ENCODE data around the gene CCK. TPM values are rescaled to one million over a fixed set of nuclear protein-coding genes. Genes with fewer than 3 reads are reported as not detected.

CCK gene
- total and polyA plus RNA-seq, 7 donors = 0.20 to 12.5 (median 6.9) TPM; not detected in 2

- TF ChIP-seq POLR2A (IDR thresholded peaks at IDR 0.05) (no peak), CTCF (IDR thresholded peaks at IDR 0.05) (peak; percentile 10 to 46 (median 38))
- 46 to 50% methylated on average over 14 of the region's 14 CpGs for WGBS, 2 donors
- intact Hi-C loops (cut with DNase I) = loop anchor here (5.0 kb wide), 2 partner anchors 212 to 317 kb away; no protein-coding TSS in a partner anchor
- H3K4me1 ChIP-seq = peaks cover 0 to 10% (median 3%) of the 10 kb centered on the region in 4 donors
- no peaks in the 10 kb centered on the region for H3K9me3 ChIP-seq
- no peak overlapping the region for H3K27ac ChIP-seq
- H3K4me3 ChIP-seq = peak overlapping the region in 2 of 4 donors; percentile 11 to 19
- H3K27me3 ChIP-seq = no peaks in the 10 kb centered on the region
- no peak for DNase-seq
- H3K36me3 ChIP-seq = no peaks in the 10 kb centered on the region
Observed at GRCh38 chr3:42229942-42230688, 35.9 kb downstream of the CCK start.

- Histone ChIP-seq H3K27ac (no peak overlapping the region), H3K27me3 (no peaks in the 10 kb centered on the region), H3K4me3 (no peak overlapping the region), H3K4me1 (peaks cover 0 to 17% (median 10%) of the 10 kb centered on the region in 4 donors), H3K9me3 (no peaks in the 10 kb centered on the region), H3K36me3 (peaks cover 0 to 3% (median 0%) of the 10 kb centered on the region in 4 donors)
- TF ChIP-seq CTCF (IDR thresholded peaks at IDR 0.05) = no peak
- no peak for TF ChIP-seq POLR2AphosphoS5 (IDR thresholded peaks at IDR 0.05)
- no peak for TF ChIP-seq EP300 (IDR thresholded peaks at IDR 0.05)
- no peak for TF ChIP-seq POLR2A (IDR thresholded peaks at IDR 0.05)
- DNase-seq = no peak
- intact Hi-C loops (cut with DNase I) = loop anchor here (5.0 kb wide), 1 partner anchor 318 kb away; no protein-coding TSS in a partner anchor
- 67 to 71% methylated on average over 5 of the region's 5 CpGs for WGBS, 2 donors
Observed at GRCh38 chr3:42229266-42229941, 36.6 kb downstream of the CCK start.

GRCh38 chr3:42228796-42229195 lies 37.2 kb downstream of the CCK start:
- Histone ChIP-seq H3K36me3 (peaks cover 3 to 9% (median 3%) of the 10 kb centered on the region in 4 donors), H3K27ac (no peak overlapping the region), H3K4me3 (no peak overlapping the region), H3K9me3 (no peaks in the 10 kb centered on the region), H3K4me1 (peaks cover 0 to 23% (median 15%) of the 10 kb centered on the region in 4 donors), H3K27me3 (no peaks in the 10 kb centered on the region)
- TF ChIP-seq EP300 (IDR thresholded peaks at IDR 0.05) (no peak), CTCF (IDR thresholded peaks at IDR 0.05) (no peak), POLR2A (IDR thresholded peaks at IDR 0.05) (no peak), POLR2AphosphoS5 (IDR thresholded peaks at IDR 0.05) (no peak)
- 42 to 46% methylated on average over 5 of the region's 5 CpGs for WGBS, 2 donors
- DNase-seq = no peak
- intact Hi-C loops (cut with DNase I) = loop anchor here (5.0 kb wide), 1 partner anchor 319 kb away; no protein-coding TSS in a partner anchor

GRCh38 chr3:42226470-42227425 lies 39.2 kb downstream of the CCK start:
- WGBS, 2 donors = 87 to 88% methylated on average over 11 of the region's 11 CpGs
- no peaks in the 10 kb centered on the region for H3K9me3 ChIP-seq
- H3K36me3 ChIP-seq = peaks cover 17 to 29% (median 20%) of the 10 kb centered on the region in 4 donors
- no peaks in the 10 kb centered on the region for H3K27me3 ChIP-seq
- H3K4me3 ChIP-seq = no peak overlapping the region
- peaks cover 0 to 23% (median 17%) of the 10 kb centered on the region in 4 donors for H3K4me1 ChIP-seq
- TF ChIP-seq EP300 (IDR thresholded peaks at IDR 0.05) = no peak
- TF ChIP-seq CTCF (IDR thresholded peaks at IDR 0.05) = no peak
- TF ChIP-seq POLR2A (IDR thresholded peaks at IDR 0.05) = no peak
- no peak for TF ChIP-seq POLR2AphosphoS5 (IDR thresholded peaks at IDR 0.05)
- DNase-seq = no peak
- intact Hi-C loops (cut with DNase I) = loop anchor here (5.0 kb wide), 1 partner anchor 321 kb away; no protein-coding TSS in a partner anchor
- H3K27ac ChIP-seq = no peak overlapping the region

Data from sigmoid colon (tissue), 7 donors.